Lower leg skin (tissue), 3 donors: Measurements from ENCODE around the gene EIPR1.

Experiments
- POLR2A ChIP-seq, 2 donors: fragments of 450-650 bp; IDR thresholded peaks; one replicate each; pipeline ENCODE4 v1.6.1; 2016 to 2017; ENCODE audit warnings: antibody characterized with exemption in 2 of 2, mild to moderate bottlenecking in 1 of 2, moderate library complexity in 1 of 2
- TF ChIP-seq, protein P1 (sequence below), 3 donors: fragments of 450-650 bp; IDR thresholded peaks; one replicate each; pipeline ENCODE4 v1.5.1; 2016; ENCODE audit warnings: antibody characterized with exemption in 3 of 3, mild to moderate bottlenecking in 3 of 3, moderate library complexity in 2 of 3

DNA sequence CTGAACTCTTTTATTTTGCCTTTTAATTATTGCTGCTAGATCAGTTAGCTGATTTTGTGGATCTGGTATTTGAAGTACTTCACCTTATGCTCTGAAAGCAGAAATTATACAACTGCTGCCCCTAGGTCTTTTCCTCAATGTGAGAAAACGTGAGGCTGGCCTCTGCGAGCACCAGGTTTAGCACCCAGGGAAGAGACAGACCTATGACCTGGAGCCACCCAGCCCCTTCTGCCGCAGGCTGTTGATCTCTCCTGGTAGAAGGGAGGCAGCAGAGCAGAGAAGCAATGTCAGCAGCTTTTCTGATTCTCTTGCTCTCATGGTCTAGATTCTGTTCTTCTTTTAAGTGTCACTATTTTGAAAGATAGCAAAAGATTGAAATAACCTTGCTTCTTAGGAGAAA, 21.8 kb upstream of the EIPR1 start:
- TF ChIP-seq, protein P1, sequence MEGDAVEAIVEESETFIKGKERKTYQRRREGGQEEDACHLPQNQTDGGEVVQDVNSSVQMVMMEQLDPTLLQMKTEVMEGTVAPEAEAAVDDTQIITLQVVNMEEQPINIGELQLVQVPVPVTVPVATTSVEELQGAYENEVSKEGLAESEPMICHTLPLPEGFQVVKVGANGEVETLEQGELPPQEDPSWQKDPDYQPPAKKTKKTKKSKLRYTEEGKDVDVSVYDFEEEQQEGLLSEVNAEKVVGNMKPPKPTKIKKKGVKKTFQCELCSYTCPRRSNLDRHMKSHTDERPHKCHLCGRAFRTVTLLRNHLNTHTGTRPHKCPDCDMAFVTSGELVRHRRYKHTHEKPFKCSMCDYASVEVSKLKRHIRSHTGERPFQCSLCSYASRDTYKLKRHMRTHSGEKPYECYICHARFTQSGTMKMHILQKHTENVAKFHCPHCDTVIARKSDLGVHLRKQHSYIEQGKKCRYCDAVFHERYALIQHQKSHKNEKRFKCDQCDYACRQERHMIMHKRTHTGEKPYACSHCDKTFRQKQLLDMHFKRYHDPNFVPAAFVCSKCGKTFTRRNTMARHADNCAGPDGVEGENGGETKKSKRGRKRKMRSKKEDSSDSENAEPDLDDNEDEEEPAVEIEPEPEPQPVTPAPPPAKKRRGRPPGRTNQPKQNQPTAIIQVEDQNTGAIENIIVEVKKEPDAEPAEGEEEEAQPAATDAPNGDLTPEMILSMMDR (IDR thresholded peaks at IDR 0.05) = no peak
- no peak for TF ChIP-seq POLR2A (IDR thresholded peaks at IDR 0.05)
